Left lobe of liver (tissue), 2 donors: ENCODE data around the gene ZNF672. TPM values are rescaled to one million over a fixed set of nuclear protein-coding genes. Genes with fewer than 3 reads are reported as not detected.
"Not testable (repeated sequence)": the region's sequence is repeated elsewhere in the genome, so short reads cannot be mapped to it uniquely, and the experiment has no call there.

Experiments
- ATAC-seq: fragments of 200-7000 bp; cut with Tn5 transposase; one replicate; pipeline ENCODE4 v1.9.1; 2020; ENCODE audit warnings: mild to moderate bottlenecking, moderate library complexity
- DNase-seq: peaks from one replicate; pipeline ENCODE4 v3.0.0-alpha.2; 2020; ENCODE audit warnings: low spot score
- total RNA-seq: library from RNA; stranded (reverse); gene quantifications from one replicate; pipeline ENCODE4 v1.2.1, GENCODE V29; 2021
- donor health status: DM: no; HTN: no; CAD: no; lungs with moderate emphysema.
- donor health status: DM: no; HTN: yes; CAD: no.

Gene ZNF672
- total RNA-seq, 1 donor from 2014 or later: 19.6 TPM

DNA sequence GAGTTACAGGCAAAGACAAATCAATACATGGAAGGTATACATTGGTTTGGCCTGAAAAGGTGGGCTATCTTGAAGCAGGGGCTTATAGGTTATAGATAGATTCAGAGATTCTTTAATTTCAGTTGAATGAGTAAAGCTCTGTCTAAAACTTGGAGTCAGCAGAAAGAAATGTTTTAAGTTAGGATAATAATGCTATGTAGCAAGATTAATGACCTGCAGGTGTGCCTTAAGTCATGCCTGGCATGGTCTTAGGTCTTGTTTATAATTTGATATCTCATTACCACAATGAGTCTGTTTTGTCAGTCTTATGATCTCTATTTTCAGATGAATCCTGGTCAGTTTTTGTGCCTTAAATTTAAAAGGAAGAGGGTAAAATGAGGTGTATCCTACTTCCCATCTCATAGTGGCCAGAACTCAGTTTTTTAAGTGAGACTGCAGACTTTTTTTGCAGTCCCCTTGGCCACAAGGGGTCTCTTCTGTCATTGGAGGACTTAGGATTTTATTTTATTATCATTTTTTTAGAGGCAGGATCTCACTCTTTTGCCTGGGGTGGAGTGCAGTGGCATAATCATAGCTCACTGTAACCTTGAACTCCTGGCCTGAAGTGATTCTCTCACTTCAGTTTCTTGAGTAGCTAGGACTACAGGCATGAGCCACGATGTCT, 46.7 kb downstream of the ZNF672 start:
- ATAC-seq (no peak), DNase-seq (no peak)

DNA sequence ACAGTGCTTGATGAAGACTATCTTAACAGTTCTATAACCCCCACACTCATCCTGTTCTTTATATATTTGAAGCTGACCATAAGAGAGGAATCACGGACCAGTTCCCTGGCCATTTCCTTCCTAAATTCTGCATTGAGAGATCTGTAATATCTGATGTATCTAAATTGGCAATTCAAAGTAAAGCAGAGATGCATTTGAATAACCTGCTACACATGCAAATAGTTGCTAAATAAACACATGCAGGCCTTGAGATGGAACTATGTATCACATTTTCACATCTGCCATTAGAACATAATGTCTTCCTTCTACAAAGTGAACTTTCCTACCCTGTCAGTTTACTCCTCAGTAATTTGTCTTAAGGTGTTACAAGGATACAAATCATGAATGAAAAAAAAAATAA, 47.6 kb downstream of the ZNF672 start:
- no peak for ATAC-seq
- DNase-seq: no peak

DNA sequence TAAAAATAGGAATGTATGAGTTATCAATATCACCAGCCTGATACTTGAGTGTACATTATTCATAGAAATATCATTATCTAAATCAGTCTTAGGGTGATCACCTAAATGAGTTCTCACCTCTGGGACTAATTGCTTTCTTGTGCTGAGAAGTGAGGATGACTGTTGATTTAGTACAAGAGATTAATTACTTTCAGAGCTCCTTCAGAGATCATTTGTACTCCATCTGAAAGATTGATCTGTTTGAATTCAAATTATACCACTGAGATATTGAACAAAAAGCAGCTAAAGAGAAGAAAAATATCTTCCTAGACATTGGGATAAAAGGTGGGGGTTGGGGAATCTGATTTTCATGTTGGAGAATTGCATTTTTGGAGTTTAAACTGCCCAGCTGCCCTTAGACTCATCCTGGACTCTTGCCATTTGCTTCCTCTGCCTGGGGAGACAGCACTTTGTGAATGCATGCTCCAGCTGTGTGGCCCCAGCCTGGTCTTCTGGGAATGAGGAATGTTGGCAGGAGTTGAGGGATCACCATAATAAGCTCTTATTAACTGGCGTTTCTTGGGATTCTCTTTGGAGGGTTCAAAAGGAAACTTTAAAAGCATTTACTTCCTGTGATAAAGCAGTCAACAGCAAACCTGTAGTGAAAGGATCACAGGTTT, 48.3 kb downstream of the ZNF672 start:
- ATAC-seq: no peak
- no peak for DNase-seq

DNA sequence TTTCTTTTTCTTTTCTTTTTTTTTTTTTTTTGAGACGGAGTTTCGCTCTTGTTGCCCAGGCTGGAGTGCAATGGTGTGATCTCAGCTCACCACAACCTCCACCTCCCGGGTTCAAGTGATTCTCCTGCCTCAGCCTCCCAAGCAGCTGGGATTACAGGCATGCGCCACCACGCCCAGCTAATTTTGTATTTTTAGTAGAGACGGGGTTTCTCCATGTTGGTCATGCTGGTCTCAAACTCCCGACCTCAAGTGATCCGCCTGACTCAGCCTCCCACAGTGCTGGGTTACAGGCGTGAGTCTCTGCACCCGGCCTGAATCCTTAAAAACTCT, 51.9 kb downstream of the ZNF672 start:
- DNase-seq, ATAC-seq: not testable (repeated sequence)

DNA sequence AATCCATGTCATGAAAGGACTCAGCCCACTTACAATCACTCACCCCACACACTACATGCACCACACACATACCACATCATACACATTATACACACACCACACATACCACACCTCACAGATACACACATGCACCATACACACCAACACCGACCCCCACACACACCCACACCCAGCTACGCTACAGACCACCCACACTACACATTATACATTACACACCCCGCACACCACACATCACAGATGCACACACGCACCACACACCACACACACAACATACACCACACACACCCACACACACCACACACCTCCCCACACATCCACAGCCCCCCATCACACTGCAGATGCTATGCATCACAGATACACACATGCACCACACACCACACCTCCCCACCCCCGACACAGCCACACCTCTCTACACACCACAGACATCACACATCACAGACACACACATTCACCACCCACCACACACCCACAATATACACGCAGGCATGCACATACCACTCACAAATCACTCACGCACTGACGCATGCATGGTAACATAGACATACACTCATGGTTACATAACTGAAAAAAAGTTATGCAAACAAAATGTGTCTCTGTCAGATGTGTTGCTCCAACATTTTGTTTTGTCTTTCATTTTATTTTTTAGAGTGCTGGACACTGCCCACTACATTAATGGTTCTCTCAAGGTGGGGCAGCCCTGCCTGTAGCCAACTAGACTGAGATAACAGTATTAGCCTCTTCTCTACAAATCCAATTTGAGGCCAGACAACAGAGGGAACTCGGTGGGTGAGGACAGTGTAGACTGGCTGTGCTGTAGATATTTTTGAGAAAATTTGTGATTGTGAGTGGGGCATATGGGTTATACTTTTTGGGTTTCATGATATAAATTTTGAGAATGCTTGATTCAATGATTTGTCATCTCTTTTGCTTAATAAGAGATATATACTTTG, 52.8 kb downstream of the ZNF672 start:
- no peak for ATAC-seq
- DNase-seq: no peak

DNA sequence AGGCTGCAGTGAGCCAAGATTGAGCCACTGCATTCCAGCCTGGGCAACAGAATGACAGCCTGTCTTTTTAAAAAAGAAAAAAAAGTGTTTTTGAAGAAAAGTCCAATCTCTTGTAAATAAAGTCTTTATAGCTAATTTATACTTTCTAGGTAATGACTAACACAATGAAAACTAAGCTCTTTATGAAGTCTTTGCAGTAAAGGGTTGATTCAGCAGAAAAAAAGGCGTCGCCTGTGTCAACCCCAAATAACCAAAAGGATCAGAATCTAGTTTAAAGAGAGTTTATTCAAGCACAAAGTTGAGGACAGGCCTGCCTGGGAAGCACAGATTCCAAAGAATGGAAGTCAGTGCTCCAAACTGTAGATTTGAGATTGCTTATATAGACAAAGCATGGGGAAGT, 53.7 kb downstream of the ZNF672 start:
- DNase-seq (no peak), ATAC-seq (no peak)

DNA sequence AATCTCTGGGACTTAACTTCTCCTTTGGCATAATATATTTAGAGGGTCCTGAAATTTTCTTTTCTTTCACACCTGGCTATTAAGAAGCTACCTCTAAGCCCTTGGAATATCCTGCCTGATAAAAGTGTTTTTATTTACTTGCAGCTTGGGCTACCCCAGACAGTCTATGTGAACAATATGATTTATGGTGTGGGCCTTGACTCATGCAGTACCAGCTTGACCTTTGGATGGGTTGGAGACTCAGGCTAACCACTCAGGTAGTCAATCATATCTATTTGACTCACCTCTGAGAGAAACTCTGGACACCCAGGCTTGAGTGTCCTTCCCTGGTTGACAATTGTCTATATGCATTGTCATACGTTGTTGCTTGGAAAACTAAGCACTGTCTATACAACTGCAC, 54.6 kb downstream of the ZNF672 start:
- ATAC-seq (no peak), DNase-seq (no peak)

DNA sequence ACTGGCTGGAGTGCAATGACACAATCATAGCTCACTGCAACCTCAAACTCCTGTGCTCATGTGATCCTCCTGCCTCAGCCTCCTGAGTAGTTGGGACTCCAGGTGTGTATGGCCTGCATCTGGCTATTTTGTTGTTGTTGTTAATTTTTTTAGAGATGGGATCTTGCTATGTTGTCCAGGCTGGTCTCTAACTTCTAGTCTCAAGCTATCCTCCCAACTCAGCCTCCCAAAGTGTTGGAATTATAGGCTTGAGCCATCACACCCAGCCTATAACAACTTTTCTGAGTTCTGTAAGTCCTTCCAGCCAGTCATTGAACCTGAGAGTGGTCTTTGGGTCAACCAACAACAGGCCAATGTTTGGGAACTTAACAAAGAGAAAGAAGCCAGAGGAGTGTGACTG, 56.8 kb downstream of the ZNF672 start:
- ATAC-seq (no peak), DNase-seq (no peak)

DNA sequence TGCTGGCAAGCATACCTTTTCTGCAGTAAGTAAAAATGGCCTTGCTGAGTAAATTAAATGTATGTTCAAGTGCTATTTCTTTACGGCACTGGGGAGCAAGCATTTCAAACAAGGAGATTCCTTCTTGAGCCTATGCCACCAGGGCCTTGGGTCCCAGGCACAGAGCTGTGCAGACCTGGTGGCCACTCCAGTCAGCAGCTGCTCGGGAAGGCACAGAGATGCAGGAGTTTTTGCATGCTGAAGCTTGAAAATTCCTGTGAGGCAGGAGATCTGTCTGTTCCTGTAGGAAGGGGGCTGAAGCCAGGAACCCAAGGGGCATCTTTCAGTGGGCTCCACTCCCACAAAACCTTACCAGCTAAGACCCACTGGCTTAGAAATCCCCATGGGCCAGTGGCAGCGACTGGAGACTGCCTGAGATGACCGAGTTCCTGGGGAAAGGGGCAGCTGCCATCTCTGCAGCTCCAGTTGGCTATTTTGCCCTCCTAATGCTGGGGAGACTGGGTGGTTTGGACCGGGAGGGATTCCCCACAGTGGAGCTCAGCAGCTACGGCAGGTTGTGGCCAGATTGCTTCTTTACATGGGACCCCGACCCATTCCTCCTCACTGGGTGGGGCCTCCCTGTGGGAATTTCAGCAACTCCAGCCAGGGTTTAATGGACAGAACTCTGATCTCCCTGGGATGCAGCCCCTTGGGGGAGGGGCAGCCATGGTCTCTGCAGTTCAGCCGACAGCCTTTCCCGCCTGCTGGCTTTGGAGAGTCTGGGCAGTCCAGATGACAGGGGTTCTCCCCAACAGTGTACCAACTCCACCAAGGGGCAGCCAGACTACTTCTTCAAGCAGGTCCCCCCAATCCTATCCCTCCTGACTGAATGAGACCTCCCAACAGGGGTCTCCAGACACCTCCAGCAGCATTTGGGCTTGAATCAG, 59.7 kb downstream of the ZNF672 start:
- DNase-seq: no peak
- ATAC-seq: no peak

Other genes with a start within 250 kb of the ZNF672 start
- gene OR2T10, start 240.5 kb upstream of the ZNF672 start, total RNA-seq: not detected
- gene OR2T11, start 203.1 kb upstream of the ZNF672 start, total RNA-seq: not detected
- gene OR2T35, start 192.9 kb upstream of the ZNF672 start, total RNA-seq: not detected
- gene OR2T27, start 182.7 kb upstream of the ZNF672 start, total RNA-seq: not detected
- not detected for gene OR14I1, start 135.5 kb upstream of the ZNF672 start, total RNA-seq
- not detected for gene LYPD8, start 82.5 kb upstream of the ZNF672 start, total RNA-seq
- gene SH3BP5L, start 12.3 kb upstream of the ZNF672 start, total RNA-seq: 15.3 TPM
- gene ZNF692, start 20.9 kb downstream of the ZNF672 start, total RNA-seq: 20.2 TPM
- 3.4 TPM for gene PGBD2, start 68.0 kb downstream of the ZNF672 start, total RNA-seq